ENCODE data around the gene DIAPH2. TPM values are rescaled to one million over a fixed set of nuclear protein-coding genes. Genes with fewer than 3 reads are reported as not detected.

The DIAPH2 gene
- total and polyA plus RNA-seq, 4 donors: 7.2 to 57.6 (median 15.5) TPM

- H3K27me3 ChIP-seq (ENCODE audit: control insufficient read depth in 3 of 3, insufficient read depth in 3 of 3, low read length in 2 of 3): peaks cover 0 to 19% (median 0%) of the 10 kb centered on the region in 3 donors
- ATAC-seq (ENCODE audit: insufficient read depth, low FRiP score) (no peak), DNase-seq (no peak)
- no peak overlapping the region for H3K9ac ChIP-seq (ENCODE audit: insufficient read depth in 1 of 2, low read length in 2 of 2)
- WGBS, 2 donors: 67 to 87% methylated on average over 1 of the region's 1 CpG
- no peaks in the 10 kb centered on the region for H3K4me1 ChIP-seq (ENCODE audit: control insufficient read depth in 5 of 5, insufficient read depth in 5 of 5, low read length in 5 of 5)
- TF ChIP-seq CTCF (IDR thresholded peaks at IDR 0.05; ENCODE audit: control extremely low read depth, extremely low read depth): no peak
- H3K36me3 ChIP-seq (ENCODE audit: control insufficient read depth in 4 of 4, insufficient read depth in 4 of 4, low read length in 4 of 4): no peaks in the 10 kb centered on the region
- H3K4me3 ChIP-seq: no peak overlapping the region
- H3K9me3 ChIP-seq (ENCODE audit: control insufficient read depth in 4 of 4, insufficient read depth in 3 of 4, low read length in 3 of 4): no peaks in the 10 kb centered on the region
- H3K27ac ChIP-seq (ENCODE audit: low read depth in 1 of 2, low read length in 1 of 2): no peak overlapping the region
Observed at GRCh38 chrX:97306771-97307470, 622.3 kb downstream of the DIAPH2 start.

- ATAC-seq (ENCODE audit: insufficient read depth, low FRiP score): no peak
Observed at GRCh38 chrX:97308171-97308570, 623.5 kb downstream of the DIAPH2 start.

GRCh38 chrX:97309487-97310116 lies 625.0 kb downstream of the DIAPH2 start:
- WGBS, 2 donors: 78 to 87% methylated on average over 2 of the region's 2 CpGs
- peak in 1 of 3 donors; percentile 8 for DNase-seq
- no peak for TF ChIP-seq CTCF (IDR thresholded peaks at IDR 0.05; ENCODE audit: control extremely low read depth, extremely low read depth)

More at GRCh38 chrX:97308171-97308570, 623.5 kb downstream of the DIAPH2 start:
- H3K4me3 ChIP-seq: no peak overlapping the region
- no peak overlapping the region for H3K9ac ChIP-seq (ENCODE audit: insufficient read depth in 1 of 2, low read length in 2 of 2)
- peaks cover 0 to 18% (median 0%) of the 10 kb centered on the region in 3 donors for H3K27me3 ChIP-seq (ENCODE audit: control insufficient read depth in 3 of 3, insufficient read depth in 3 of 3, low read length in 2 of 3)
- WGBS, 2 donors: 95 to 97% methylated on average over 4 of the region's 4 CpGs
- DNase-seq: no peak
- H3K36me3 ChIP-seq (ENCODE audit: control insufficient read depth in 4 of 4, insufficient read depth in 4 of 4, low read length in 4 of 4): no peaks in the 10 kb centered on the region
- no peaks in the 10 kb centered on the region for H3K9me3 ChIP-seq (ENCODE audit: control insufficient read depth in 4 of 4, insufficient read depth in 3 of 4, low read length in 3 of 4)
- H3K4me1 ChIP-seq (ENCODE audit: control insufficient read depth in 5 of 5, insufficient read depth in 5 of 5, low read length in 5 of 5): no peaks in the 10 kb centered on the region
- no peak overlapping the region for H3K27ac ChIP-seq (ENCODE audit: low read depth in 1 of 2, low read length in 1 of 2)
- no peak for TF ChIP-seq CTCF (IDR thresholded peaks at IDR 0.05; ENCODE audit: control extremely low read depth, extremely low read depth)

More at GRCh38 chrX:97309487-97310116, 625.0 kb downstream of the DIAPH2 start:
- no peaks in the 10 kb centered on the region for H3K9me3 ChIP-seq (ENCODE audit: control insufficient read depth in 4 of 4, insufficient read depth in 3 of 4, low read length in 3 of 4)
- no peak overlapping the region for H3K9ac ChIP-seq (ENCODE audit: insufficient read depth in 1 of 2, low read length in 2 of 2)
- H3K4me3 ChIP-seq: no peak overlapping the region
- H3K36me3 ChIP-seq (ENCODE audit: control insufficient read depth in 4 of 4, insufficient read depth in 4 of 4, low read length in 4 of 4): no peaks in the 10 kb centered on the region
- no peaks in the 10 kb centered on the region for H3K4me1 ChIP-seq (ENCODE audit: control insufficient read depth in 5 of 5, insufficient read depth in 5 of 5, low read length in 5 of 5)
- ATAC-seq (ENCODE audit: insufficient read depth, low FRiP score): no peak
- H3K27me3 ChIP-seq (ENCODE audit: control insufficient read depth in 3 of 3, insufficient read depth in 3 of 3, low read length in 2 of 3): peaks cover 0 to 10% (median 0%) of the 10 kb centered on the region in 3 donors
- H3K27ac ChIP-seq (ENCODE audit: low read depth in 1 of 2, low read length in 1 of 2): no peak overlapping the region
